ENCODE data around the gene ABCB6.

The ABCB6 gene

GRCh38 chr2:219173176-219173575, 45.6 kb downstream of the ABCB6 start:
- no peak overlapping the region for H3K4me3 ChIP-seq (ENCODE audit: insufficient read depth, low read length, poor library complexity, severe bottlenecking)
- H3K9me2 ChIP-seq (replicated peaks; ENCODE audit: insufficient read depth, low read length), result no peaks in the 10 kb centered on the region
- H3K9me3 ChIP-seq (ENCODE audit: insufficient read depth, low read length), result no peaks in the 10 kb centered on the region
- no peak for TF ChIP-seq CTCF (IDR thresholded peaks at IDR 0.05; ENCODE audit: insufficient read depth, low read length, poor library complexity, severe bottlenecking)
- no peak for TF ChIP-seq EZH2phosphoT487 (conservative IDR thresholded peaks at IDR 0.05; ENCODE audit: low read length)
- H3K79me2 ChIP-seq (ENCODE audit: insufficient read depth, low read length), result no peaks in the 10 kb centered on the region
- H4K20me1 ChIP-seq (ENCODE audit: low read depth, low read length), result no peaks in the 10 kb centered on the region
- H3K9ac ChIP-seq (ENCODE audit: low read length), result no peak overlapping the region
- no peaks in the 10 kb centered on the region for H3K27me3 ChIP-seq (ENCODE audit: low read length)
- H3K27ac ChIP-seq (ENCODE audit: low read depth, low read length), result no peak overlapping the region
- H3K4me2 ChIP-seq (ENCODE audit: low read depth, low read length, poor library complexity, severe bottlenecking), result no peak overlapping the region
- no peak overlapping the region for H2AFZ ChIP-seq (ENCODE audit: low read depth, low read length, severe bottlenecking)
- peaks cover 18% of the 10 kb centered on the region for H3F3A ChIP-seq (ENCODE audit: insufficient read depth)
- H3K36me3 ChIP-seq (ENCODE audit: low read length), result no peaks in the 10 kb centered on the region

GRCh38 chr2:219172231-219173154, 46.3 kb downstream of the ABCB6 start:
- TF ChIP-seq EZH2phosphoT487 (conservative IDR thresholded peaks at IDR 0.05; ENCODE audit: low read length) (no peak), CTCF (IDR thresholded peaks at IDR 0.05; ENCODE audit: insufficient read depth, low read length, poor library complexity, severe bottlenecking) (no peak)
- no peak overlapping the region for H2AFZ ChIP-seq (ENCODE audit: low read depth, low read length, severe bottlenecking)
- no peak overlapping the region for H3K4me2 ChIP-seq (ENCODE audit: low read depth, low read length, poor library complexity, severe bottlenecking)
- no peaks in the 10 kb centered on the region for H3K9me3 ChIP-seq (ENCODE audit: insufficient read depth, low read length)
- H3K9me2 ChIP-seq (replicated peaks; ENCODE audit: insufficient read depth, low read length), result no peaks in the 10 kb centered on the region
- H3K9ac ChIP-seq (ENCODE audit: low read length), result no peak overlapping the region
- H3K79me2 ChIP-seq (ENCODE audit: insufficient read depth, low read length), result no peaks in the 10 kb centered on the region
- no peaks in the 10 kb centered on the region for H3K36me3 ChIP-seq (ENCODE audit: low read length)
- no peaks in the 10 kb centered on the region for H3K27me3 ChIP-seq (ENCODE audit: low read length)
- no peaks in the 10 kb centered on the region for H4K20me1 ChIP-seq (ENCODE audit: low read depth, low read length)
- peaks cover 14% of the 10 kb centered on the region for H3F3A ChIP-seq (ENCODE audit: insufficient read depth)
- H3K4me3 ChIP-seq (ENCODE audit: insufficient read depth, low read length, poor library complexity, severe bottlenecking), result no peak overlapping the region
- no peak overlapping the region for H3K27ac ChIP-seq (ENCODE audit: low read depth, low read length)

GRCh38 chr2:219171231-219171651, 47.5 kb downstream of the ABCB6 start:
- no peak overlapping the region for H3K4me3 ChIP-seq (ENCODE audit: insufficient read depth, low read length, poor library complexity, severe bottlenecking)
- no peaks in the 10 kb centered on the region for H3K27me3 ChIP-seq (ENCODE audit: low read length)
- no peaks in the 10 kb centered on the region for H4K20me1 ChIP-seq (ENCODE audit: low read depth, low read length)
- peaks cover 8% of the 10 kb centered on the region; the same call in 1 of the 2 replicates for H3F3A ChIP-seq (ENCODE audit: insufficient read depth)
- H2AFZ ChIP-seq (ENCODE audit: low read depth, low read length, severe bottlenecking), result no peak overlapping the region
- H3K4me2 ChIP-seq (ENCODE audit: low read depth, low read length, poor library complexity, severe bottlenecking), result no peak overlapping the region
- H3K36me3 ChIP-seq (ENCODE audit: low read length), result no peaks in the 10 kb centered on the region
- no peaks in the 10 kb centered on the region for H3K9me3 ChIP-seq (ENCODE audit: insufficient read depth, low read length)
- no peak overlapping the region for H3K27ac ChIP-seq (ENCODE audit: low read depth, low read length)
- no peaks in the 10 kb centered on the region for H3K9me2 ChIP-seq (replicated peaks; ENCODE audit: insufficient read depth, low read length)
- H3K79me2 ChIP-seq (ENCODE audit: insufficient read depth, low read length), result no peaks in the 10 kb centered on the region
- TF ChIP-seq EZH2phosphoT487 (conservative IDR thresholded peaks at IDR 0.05; ENCODE audit: low read length) (no peak), CTCF (IDR thresholded peaks at IDR 0.05; ENCODE audit: insufficient read depth, low read length, poor library complexity, severe bottlenecking) (peak; percentile 83)
- no peak overlapping the region for H3K9ac ChIP-seq (ENCODE audit: low read length)
